T-cell (primary cell): ENCODE results near the gene PDCD4. TPM values are rescaled to one million over a fixed set of nuclear protein-coding genes. Genes with fewer than 3 reads are reported as not detected.

ENCODE experiments used
- ATAC-seq, 4 experiments: fragments of 200-7000 bp in 3 of 4; fragments of 150-1000 bp in 1 of 4; cut with Tn5 transposase; replicated peaks in 1 of 4; 1 replicate in 3 of 4; 2 replicates in 1 of 4; pipeline ENCODE4 v1.10.0; 2021; ENCODE audit warnings: moderate library complexity in 3 of 4, mild to moderate bottlenecking in 2 of 4, moderate number of reproducible peaks in 1 of 4
- CTCF ChIA-PET, 2 donors: fragments of 300-600 bp; sonication (Branson Sonifier 250); formaldehyde crosslinking; loops; one replicate each; lab custom pipeline; 2022; ENCODE audit warnings: antibody characterized with exemption in 2 of 2; lab: Charles Lee
- POLR2A ChIA-PET, 2 donors: fragments of 300-600 bp; sonication (Branson Sonifier 250); formaldehyde crosslinking; loops; one replicate each; lab custom pipeline; 2022; ENCODE audit warnings: antibody characterized with exemption in 2 of 2; lab: Charles Lee
- DNase-seq, 35 experiments: peaks; one replicate each; pipeline versions ENCODE4 v3.0.0 to v3.0.0-alpha.2; 2013 to 2023
- H3K27ac ChIP-seq: one replicate; pipeline ENCODE4 v1.5.1; 2013; ENCODE audit warnings: low read length
- H3K27me3 ChIP-seq, 2 experiments: replicated peaks in 1 of 2; 1 replicate in 1 of 2; 2 replicates in 1 of 2; pipeline versions ENCODE4 v1.6.1 to v1.7.0; 2013; ENCODE audit warnings: low read length in 1 of 2, mixed read lengths in 1 of 2; ENCODE audit not compliant: control insufficient read depth in 2 of 2, insufficient read depth in 2 of 2; ENCODE audit errors: extremely low read depth in 1 of 2
- H3K36me3 ChIP-seq, 2 donors: 1 replicate in 1 of 2; 2 replicates in 1 of 2; pipeline versions ENCODE4 v1.6.1 to v1.7.0; 2013; ENCODE audit warnings: low read length in 1 of 2; ENCODE audit not compliant: control insufficient read depth in 2 of 2, insufficient read depth in 1 of 2; ENCODE audit errors: extremely low read depth in 1 of 2
- H3K4me1 ChIP-seq, 2 experiments: 1 replicate in 1 of 2; 2 replicates in 1 of 2; pipeline versions ENCODE4 v1.6.1 to v1.7.0; 2013; ENCODE audit warnings: low read length in 2 of 2, mixed read lengths in 1 of 2; ENCODE audit not compliant: insufficient read depth in 2 of 2, control insufficient read depth in 1 of 2; ENCODE audit errors: extremely low read depth in 1 of 2
- H3K4me3 ChIP-seq, 2 donors: 1 replicate in 1 of 2; 2 replicates in 1 of 2; pipeline versions ENCODE4 v1.5.1 to v1.7.0; 2013; ENCODE audit warnings: mild to moderate bottlenecking in 2 of 2, low read length in 1 of 2, moderate library complexity in 1 of 2; ENCODE audit not compliant: control insufficient read depth in 1 of 2; ENCODE audit errors: extremely low read depth in 1 of 2
- H3K9me3 ChIP-seq: 2 replicates; pipeline ENCODE4 v1.7.0; 2013
- H3K27ac Mint-ChIP-seq, 2 donors: one replicate each; pipeline ENCODE4 v1.8.0; 2020 to 2021; ENCODE audit warnings: mild to moderate bottlenecking in 2 of 2, mixed read lengths in 2 of 2
- H3K27me3 Mint-ChIP-seq, 2 donors: one replicate each; pipeline ENCODE4 v1.8.0; 2021 to 2022; ENCODE audit warnings: mixed read lengths in 2 of 2
- H3K36me3 Mint-ChIP-seq: one replicate; pipeline ENCODE4 v1.8.0; 2021; ENCODE audit warnings: mixed read lengths
- H3K4me1 Mint-ChIP-seq, 3 donors: one replicate each; pipeline ENCODE4 v1.8.0; 2020 to 2022; ENCODE audit warnings: mixed read lengths in 3 of 3, mild to moderate bottlenecking in 1 of 3
- H3K4me3 Mint-ChIP-seq, 3 donors: one replicate each; pipeline ENCODE4 v1.8.0; 2020 to 2022; ENCODE audit warnings: mild to moderate bottlenecking in 3 of 3, mixed read lengths in 3 of 3, moderate library complexity in 3 of 3
- H3K9me3 Mint-ChIP-seq, 3 donors: one replicate each; pipeline ENCODE4 v1.8.0; 2020 to 2022; ENCODE audit warnings: mixed read lengths in 3 of 3
- WGBS: methylation state at CpG from one replicate; pipeline ENCODE4 v1.1.5; 2013; ENCODE audit warnings: missing lambda C conversion rate; ENCODE audit not compliant: insufficient coverage; 5-methylcytosine and 5-hydroxymethylcytosine counted together
- total RNA-seq, 35 experiments: library from RNA in 6 of 35; stranded (reverse) in 6 of 35; fragments of 120-200 nt in 1 of 35; gene quantifications; one replicate each; pipeline versions ENCODE4 v1.2.1 to v1.2.4 and lab custom pipeline; 2013 to 2026

The PDCD4 gene
- total RNA-seq, 5 donors from 2014 or later (not counting 1 experiment from before 2014, with no cell fraction given): 239 to 335 (median 309) TPM

GRCh38 chr10:110843796-110844616 lies 27.7 kb upstream of the PDCD4 start:
- H3K27me3 ChIP-seq: no peaks in the 10 kb centered on the region
- DNase-seq (no peak), ATAC-seq (peak in 1 of 4 experiments; percentile 13)
- Mint-ChIP-seq H3K4me3 (peak overlapping the region in 1 of 3 donors; percentile 46), H3K27me3 (no peaks in the 10 kb centered on the region), H3K36me3 (no peaks in the 10 kb centered on the region), H3K9me3 (no peaks in the 10 kb centered on the region), H3K27ac (peak overlapping the region; percentile 80 to 81), H3K4me1 (peaks cover 55 to 72% (median 67%) of the 10 kb centered on the region in 3 donors)
- ChIA-PET CTCF (interaction anchor here (0.5 to 2.1 kb wide), 6 partner anchors 13 to 32 kb away, joined by 3 to 5 read pairs (median 3); no protein-coding TSS in a partner anchor), POLR2A (interaction anchor here (0.5 to 0.7 kb wide), 3 partner anchors 21 to 833 kb away, joined by 3 to 4 read pairs (median 3); no protein-coding TSS in a partner anchor)
- H3K4me3 ChIP-seq: no peak overlapping the region
- 94% methylated on average over 2 of the region's 8 CpGs for WGBS
- peak overlapping the region; percentile 14 for H3K27ac ChIP-seq
- no peaks in the 10 kb centered on the region for H3K9me3 ChIP-seq
- H3K4me1 ChIP-seq: peaks cover 14 to 63% of the 10 kb centered on the region in 2 experiments
- no peaks in the 10 kb centered on the region for H3K36me3 ChIP-seq

- H3K27me3 ChIP-seq: no peaks in the 10 kb centered on the region
- Mint-ChIP-seq H3K36me3 (no peaks in the 10 kb centered on the region), H3K27ac (peak overlapping the region; percentile 22 to 69), H3K4me1 (peaks cover 58 to 78% (median 72%) of the 10 kb centered on the region in 3 donors), H3K4me3 (peak overlapping the region in 1 of 3 donors; percentile 46), H3K9me3 (no peaks in the 10 kb centered on the region), H3K27me3 (no peaks in the 10 kb centered on the region)
- ChIA-PET POLR2A (no interaction called here), CTCF (interaction anchor here in 1 of 2 donors (0.5 to 2.1 kb wide), 2 partner anchors 23 to 31 kb away, joined by 3 to 5 read pairs; no protein-coding TSS in a partner anchor)
- WGBS: 68% methylated on average over 4 of the region's 4 CpGs
- no peaks in the 10 kb centered on the region for H3K36me3 ChIP-seq
- ATAC-seq (no peak), DNase-seq (no peak)
- H3K4me1 ChIP-seq: peaks cover 16 to 68% of the 10 kb centered on the region in 2 experiments
- H3K27ac ChIP-seq: no peak overlapping the region
- H3K4me3 ChIP-seq: no peak overlapping the region
- H3K9me3 ChIP-seq: no peaks in the 10 kb centered on the region
Measured at GRCh38 chr10:110844617-110844881, 27.2 kb upstream of the PDCD4 start.

GRCh38 chr10:110845192-110845755 lies 26.5 kb upstream of the PDCD4 start:
- H3K9me3 Mint-ChIP-seq: peaks cover 0 to 4% (median 0%) of the 10 kb centered on the region in 3 donors
- DNase-seq (no peak), ATAC-seq (no peak)
- no peaks in the 10 kb centered on the region for H3K27me3 ChIP-seq
- H3K4me1 ChIP-seq: peaks cover 21 to 75% of the 10 kb centered on the region in 2 experiments
- no peaks in the 10 kb centered on the region for H3K36me3 ChIP-seq
- H3K36me3 Mint-ChIP-seq: no peaks in the 10 kb centered on the region
- no peak overlapping the region for H3K27ac ChIP-seq
- POLR2A ChIA-PET: no interaction called here
- peak overlapping the region; percentile 36 to 71 for H3K27ac Mint-ChIP-seq
- WGBS: 100% methylated on average over 1 of the region's 2 CpGs
- H3K4me3 ChIP-seq: no peak overlapping the region
- H3K4me1 Mint-ChIP-seq: peaks cover 66 to 85% (median 79%) of the 10 kb centered on the region in 3 donors
- peak overlapping the region in 1 of 3 donors; percentile 46 for H3K4me3 Mint-ChIP-seq
- no peaks in the 10 kb centered on the region for H3K27me3 Mint-ChIP-seq
- CTCF ChIA-PET: no interaction called here
- H3K9me3 ChIP-seq: no peaks in the 10 kb centered on the region

- Histone ChIP-seq H3K4me1 (peaks cover 28 to 78% of the 10 kb centered on the region in 2 experiments), H3K27me3 (no peaks in the 10 kb centered on the region), H3K36me3 (no peaks in the 10 kb centered on the region), H3K4me3 (no peak overlapping the region), H3K27ac (no peak overlapping the region), H3K9me3 (no peaks in the 10 kb centered on the region)
- CTCF ChIA-PET: interaction anchor here (0.6 to 1.2 kb wide), 2 partner anchors 14 to 31 kb away, joined by 3 read pairs; no protein-coding TSS in a partner anchor
- peak overlapping the region; percentile 36 to 71 for H3K27ac Mint-ChIP-seq
- WGBS: 93% methylated on average over 3 of the region's 3 CpGs
- peaks cover 0 to 4% (median 0%) of the 10 kb centered on the region in 3 donors for H3K9me3 Mint-ChIP-seq
- ATAC-seq (no peak), DNase-seq (no peak)
- POLR2A ChIA-PET: interaction anchor here in 1 of 2 donors (0.6 to 0.8 kb wide), 2 partner anchors 45 to 935 kb away, joined by 3 read pairs; no protein-coding TSS in a partner anchor
- H3K36me3 Mint-ChIP-seq: no peaks in the 10 kb centered on the region
- H3K4me3 Mint-ChIP-seq: no peak overlapping the region
- peaks cover 73 to 90% (median 86%) of the 10 kb centered on the region in 3 donors for H3K4me1 Mint-ChIP-seq
- H3K27me3 Mint-ChIP-seq: no peaks in the 10 kb centered on the region
Measured at GRCh38 chr10:110845756-110846620, 25.7 kb upstream of the PDCD4 start.

GRCh38 chr10:110847374-110847773 lies 24.4 kb upstream of the PDCD4 start:
- Histone ChIP-seq H3K4me1 (peaks cover 30 to 80% of the 10 kb centered on the region in 2 experiments), H3K4me3 (no peak overlapping the region), H3K36me3 (no peaks in the 10 kb centered on the region), H3K27ac (no peak overlapping the region), H3K9me3 (no peaks in the 10 kb centered on the region), H3K27me3 (no peaks in the 10 kb centered on the region)
- peaks cover 0 to 4% (median 0%) of the 10 kb centered on the region in 3 donors for H3K9me3 Mint-ChIP-seq
- H3K27ac Mint-ChIP-seq: peak overlapping the region in 1 of 2 donors; percentile 29
- DNase-seq (no peak), ATAC-seq (no peak)
- no peak overlapping the region for H3K4me3 Mint-ChIP-seq
- 93% methylated on average over 4 of the region's 6 CpGs for WGBS
- POLR2A ChIA-PET: interaction anchor here in 1 of 2 donors (0.6 kb wide), 1 partner anchor 42 kb away, joined by 3 read pairs; no protein-coding TSS in a partner anchor
- H3K27me3 Mint-ChIP-seq: no peaks in the 10 kb centered on the region
- CTCF ChIA-PET: no interaction called here
- no peaks in the 10 kb centered on the region for H3K36me3 Mint-ChIP-seq
- peaks cover 77 to 91% (median 89%) of the 10 kb centered on the region in 3 donors for H3K4me1 Mint-ChIP-seq
